HL-60 (cell line): ENCODE results near the gene ATF7IP.

ENCODE experiments used
- POLR2AphosphoS5 ChIP-seq: IDR thresholded peaks from 2 replicates; pipeline ENCODE4 v1.6.1; 2012; ENCODE audit warnings: low read depth
- TF ChIP-seq, protein P1 (sequence below): IDR thresholded peaks from one replicate; pipeline ENCODE4 v1.5.1; 2011; ENCODE audit warnings: low read length, control low read depth, inconsistent platforms; ENCODE audit not compliant: insufficient read depth

DNA sequence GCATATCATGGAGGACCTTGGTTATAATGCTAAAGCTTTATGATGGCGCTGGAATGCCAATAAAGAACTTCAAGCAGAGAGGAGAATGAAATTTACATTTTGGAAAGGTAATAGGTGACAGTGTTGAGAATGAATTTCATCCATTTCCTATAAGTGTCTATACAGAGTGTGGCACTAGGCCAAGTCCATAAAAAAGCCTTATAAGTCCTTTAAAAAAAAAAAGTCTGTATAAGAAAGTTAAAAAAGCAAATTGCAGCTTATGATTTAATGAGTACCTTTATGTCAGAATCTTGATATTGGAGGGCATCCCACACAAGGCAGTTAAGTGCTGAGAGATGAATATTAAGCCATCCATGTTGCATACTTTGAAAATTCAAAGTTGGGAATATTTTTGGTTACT lies 62.4 kb downstream of the ATF7IP start:
- TF ChIP-seq, protein P1, sequence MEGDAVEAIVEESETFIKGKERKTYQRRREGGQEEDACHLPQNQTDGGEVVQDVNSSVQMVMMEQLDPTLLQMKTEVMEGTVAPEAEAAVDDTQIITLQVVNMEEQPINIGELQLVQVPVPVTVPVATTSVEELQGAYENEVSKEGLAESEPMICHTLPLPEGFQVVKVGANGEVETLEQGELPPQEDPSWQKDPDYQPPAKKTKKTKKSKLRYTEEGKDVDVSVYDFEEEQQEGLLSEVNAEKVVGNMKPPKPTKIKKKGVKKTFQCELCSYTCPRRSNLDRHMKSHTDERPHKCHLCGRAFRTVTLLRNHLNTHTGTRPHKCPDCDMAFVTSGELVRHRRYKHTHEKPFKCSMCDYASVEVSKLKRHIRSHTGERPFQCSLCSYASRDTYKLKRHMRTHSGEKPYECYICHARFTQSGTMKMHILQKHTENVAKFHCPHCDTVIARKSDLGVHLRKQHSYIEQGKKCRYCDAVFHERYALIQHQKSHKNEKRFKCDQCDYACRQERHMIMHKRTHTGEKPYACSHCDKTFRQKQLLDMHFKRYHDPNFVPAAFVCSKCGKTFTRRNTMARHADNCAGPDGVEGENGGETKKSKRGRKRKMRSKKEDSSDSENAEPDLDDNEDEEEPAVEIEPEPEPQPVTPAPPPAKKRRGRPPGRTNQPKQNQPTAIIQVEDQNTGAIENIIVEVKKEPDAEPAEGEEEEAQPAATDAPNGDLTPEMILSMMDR, result no peak
- no peak for TF ChIP-seq POLR2AphosphoS5
